SHP77 treated with DMSO at 0.1 percent for 48 hours (cell line): ENCODE results near the gene WIPI1.
"Not testable (repeated sequence)": the region's sequence is repeated elsewhere in the genome, so short reads cannot be mapped to it uniquely, and the experiment has no call there.

Source experiments
- DNase-seq: peaks from one replicate; lab custom pipeline; 2025; lab: John Stamatoyannopoulos, UW

The WIPI1 gene

GRCh38 chr17:68457168-68457538 is at the start of gene WIPI1:
Gene WIPI1 (minus strand): TSS chr17:68457496. CDS start chr17:68457421, 75 bp downstream.
- DNase-seq = no peak

GRCh38 chr17:68505951-68506350 is 48.7 kb upstream of the WIPI1 start:
- DNase-seq = no peak

- DNase-seq = no peak
These were observed 43.8 kb upstream of the WIPI1 start for GRCh38 chr17:68501074-68501473.

- DNase-seq = no peak
These were observed 42.3 kb upstream of the WIPI1 start for GRCh38 chr17:68499587-68499986.

- DNase-seq = no peak
These were observed 41.4 kb upstream of the WIPI1 start for GRCh38 chr17:68498479-68499326.

GRCh38 chr17:68497885-68498319 is 40.6 kb upstream of the WIPI1 start:
- DNase-seq = no peak

GRCh38 chr17:68495081-68495480 is 37.8 kb upstream of the WIPI1 start:
- DNase-seq = no peak

GRCh38 chr17:68492394-68493054 is 35.2 kb upstream of the WIPI1 start:
- DNase-seq = not testable (repeated sequence)

- DNase-seq = peak; percentile 19
These were observed 34.3 kb upstream of the WIPI1 start for GRCh38 chr17:68491381-68492231.

GRCh38 chr17:68489919-68490318 is 32.6 kb upstream of the WIPI1 start:
- no peak for DNase-seq

GRCh38 chr17:68484458-68484857 is 27.2 kb upstream of the WIPI1 start:
- DNase-seq = no peak

GRCh38 chr17:68482576-68483041 is 25.3 kb upstream of the WIPI1 start:
- DNase-seq = peak; percentile 25

GRCh38 chr17:68480885-68481284 is 23.6 kb upstream of the WIPI1 start:
- no peak for DNase-seq

GRCh38 chr17:68470961-68471360 is 13.7 kb upstream of the WIPI1 start:
- no peak for DNase-seq

- DNase-seq = no peak
These were observed 11.5 kb upstream of the WIPI1 start for GRCh38 chr17:68468788-68469187.

- DNase-seq = no peak
These were observed 11.0 kb upstream of the WIPI1 start for GRCh38 chr17:68468334-68468733.

- DNase-seq = no peak
These were observed 6.1 kb upstream of the WIPI1 start for GRCh38 chr17:68463211-68464019.

GRCh38 chr17:68462381-68463210 is 5.3 kb upstream of the WIPI1 start:
- peak; percentile 50 for DNase-seq

GRCh38 chr17:68461589-68461988 is 4.3 kb upstream of the WIPI1 start:
- peak; percentile 50 for DNase-seq

- no peak for DNase-seq
These were observed 3.8 kb upstream of the WIPI1 start for GRCh38 chr17:68461122-68461539.
